ENCODE data around the gene INA. TPM values are rescaled to one million over a fixed set of nuclear protein-coding genes. Genes with fewer than 3 reads are reported as not detected.

The INA gene
- total RNA-seq, 1 experiment from 2014 or later = 0.52 TPM

DNA sequence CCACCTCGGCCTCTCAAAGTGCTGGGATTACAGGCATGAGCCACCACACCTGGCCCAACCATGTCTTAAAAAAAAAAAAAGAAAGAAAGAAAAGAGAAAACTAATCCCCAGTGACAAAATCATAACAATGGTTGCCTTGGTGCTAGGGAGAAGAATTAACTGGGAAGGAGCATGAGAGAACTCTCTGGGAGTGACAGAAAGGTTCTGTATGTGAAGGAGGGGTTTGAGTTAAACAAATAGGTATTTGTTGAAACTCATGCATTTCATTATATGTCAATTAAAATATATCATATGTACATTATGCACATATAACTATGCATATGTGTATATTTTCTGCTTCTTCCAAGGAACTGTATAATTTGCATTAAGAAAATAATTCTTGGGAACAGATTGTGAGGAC, 33.3 kb downstream of the INA start:
- Mint-ChIP-seq H3K27ac (ENCODE audit: unreplicated experiment) (peak overlapping the region; percentile 63), H3K9me3 (ENCODE audit: unreplicated experiment) (no peaks in the 10 kb centered on the region), H3K27me3 (ENCODE audit: insufficient read depth, unreplicated experiment) (no peaks in the 10 kb centered on the region), H3K36me3 (ENCODE audit: insufficient read depth, unreplicated experiment) (peaks cover 74% of the 10 kb centered on the region), H3K4me3 (ENCODE audit: unreplicated experiment) (no peak overlapping the region), H3K4me1 (ENCODE audit: low read depth, unreplicated experiment) (no peaks in the 10 kb centered on the region)
- TF ChIP-seq, protein P1, sequence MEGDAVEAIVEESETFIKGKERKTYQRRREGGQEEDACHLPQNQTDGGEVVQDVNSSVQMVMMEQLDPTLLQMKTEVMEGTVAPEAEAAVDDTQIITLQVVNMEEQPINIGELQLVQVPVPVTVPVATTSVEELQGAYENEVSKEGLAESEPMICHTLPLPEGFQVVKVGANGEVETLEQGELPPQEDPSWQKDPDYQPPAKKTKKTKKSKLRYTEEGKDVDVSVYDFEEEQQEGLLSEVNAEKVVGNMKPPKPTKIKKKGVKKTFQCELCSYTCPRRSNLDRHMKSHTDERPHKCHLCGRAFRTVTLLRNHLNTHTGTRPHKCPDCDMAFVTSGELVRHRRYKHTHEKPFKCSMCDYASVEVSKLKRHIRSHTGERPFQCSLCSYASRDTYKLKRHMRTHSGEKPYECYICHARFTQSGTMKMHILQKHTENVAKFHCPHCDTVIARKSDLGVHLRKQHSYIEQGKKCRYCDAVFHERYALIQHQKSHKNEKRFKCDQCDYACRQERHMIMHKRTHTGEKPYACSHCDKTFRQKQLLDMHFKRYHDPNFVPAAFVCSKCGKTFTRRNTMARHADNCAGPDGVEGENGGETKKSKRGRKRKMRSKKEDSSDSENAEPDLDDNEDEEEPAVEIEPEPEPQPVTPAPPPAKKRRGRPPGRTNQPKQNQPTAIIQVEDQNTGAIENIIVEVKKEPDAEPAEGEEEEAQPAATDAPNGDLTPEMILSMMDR (IDR thresholded peaks at IDR 0.05; ENCODE audit: insufficient read depth in 1 of 2, low read depth in 1 of 2, low read length in 1 of 2, severe bottlenecking in 1 of 2, unreplicated experiment in 1 of 2) = no peak
- no peaks in the 10 kb centered on the region for H3K27me3 ChIP-seq (replicated peaks; ENCODE audit: control insufficient read depth, insufficient read depth, low read length)
- ChIA-PET POLR2A (no interaction called here), CTCF (no interaction called here)
- no peak overlapping the region for H3K4me3 ChIP-seq (ENCODE audit: low read depth, low read length)
- DNase-seq = no peak
- no TSS peak for BruUV-seq (replicated peaks)
- intact Hi-C loops (cut with micrococcal nuclease; ENCODE audit: unreplicated experiment) = no loop called here
- H3K4me1 ChIP-seq = no peaks in the 10 kb centered on the region
- no peaks in the 10 kb centered on the region; the same call in 1 of the 2 replicates for H3K36me3 ChIP-seq (ENCODE audit: control insufficient read depth, insufficient read depth, low read length)
- no peaks in the 10 kb centered on the region for H3K9me3 ChIP-seq

DNA sequence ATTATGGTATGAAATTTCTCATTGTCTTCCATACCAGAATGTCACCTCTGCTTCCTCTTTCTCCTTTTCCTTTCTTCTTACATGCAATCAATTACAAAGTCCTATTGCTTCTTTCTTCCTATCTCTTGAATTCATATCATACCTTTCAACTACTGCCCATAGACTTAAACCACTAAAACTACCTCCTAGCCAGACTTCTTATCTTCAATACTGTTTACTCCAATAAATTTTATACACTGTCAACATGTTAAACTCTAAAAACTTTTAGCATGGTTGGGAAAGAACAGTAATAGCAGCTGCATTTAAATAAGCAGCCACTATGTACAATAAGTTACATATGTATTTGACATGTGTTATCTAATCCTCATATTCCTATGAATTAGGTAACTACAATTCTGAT, 39.1 kb downstream of the INA start:
- TF ChIP-seq, protein P1 (IDR thresholded peaks at IDR 0.05; ENCODE audit: insufficient read depth in 1 of 2, low read depth in 1 of 2, low read length in 1 of 2, severe bottlenecking in 1 of 2, unreplicated experiment in 1 of 2) = no peak
- Mint-ChIP-seq H3K27ac (ENCODE audit: unreplicated experiment) (no peak overlapping the region), H3K27me3 (ENCODE audit: insufficient read depth, unreplicated experiment) (no peaks in the 10 kb centered on the region), H3K4me1 (ENCODE audit: low read depth, unreplicated experiment) (peaks cover 7% of the 10 kb centered on the region), H3K4me3 (ENCODE audit: unreplicated experiment) (no peak overlapping the region), H3K9me3 (ENCODE audit: unreplicated experiment) (no peaks in the 10 kb centered on the region), H3K36me3 (ENCODE audit: insufficient read depth, unreplicated experiment) (peaks cover 60% of the 10 kb centered on the region)
- Histone ChIP-seq H3K4me3 (ENCODE audit: low read depth, low read length) (no peak overlapping the region), H3K36me3 (ENCODE audit: control insufficient read depth, insufficient read depth, low read length) (no peaks in the 10 kb centered on the region), H3K4me1 (no peaks in the 10 kb centered on the region), H3K27me3 (replicated peaks; ENCODE audit: control insufficient read depth, insufficient read depth, low read length) (no peaks in the 10 kb centered on the region), H3K9me3 (no peaks in the 10 kb centered on the region)
- CTCF ChIA-PET = no interaction called here
- POLR2A ChIA-PET = no interaction called here
- intact Hi-C loops (cut with micrococcal nuclease; ENCODE audit: unreplicated experiment) = no loop called here
- BruUV-seq (replicated peaks) = no TSS peak
- no peak for DNase-seq

DNA sequence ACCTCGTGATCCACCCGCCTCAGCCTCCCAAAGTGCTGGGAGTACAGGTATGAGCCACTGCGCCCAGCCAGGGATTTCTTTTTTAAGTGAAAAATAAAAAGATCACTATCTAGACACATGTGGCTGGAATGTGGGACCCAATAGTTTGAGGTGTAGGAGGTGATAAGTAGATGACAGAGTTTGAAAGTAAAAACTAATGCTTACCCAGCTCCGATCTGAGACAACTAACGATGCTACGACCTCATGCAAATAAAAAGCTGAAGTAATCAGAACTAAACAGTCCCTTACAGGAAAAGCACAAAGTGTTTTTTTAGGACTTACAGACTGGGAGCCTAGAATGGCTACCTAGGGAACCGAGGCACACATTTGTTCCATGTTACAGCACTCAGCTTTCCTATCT, 51.0 kb downstream of the INA start:
- POLR2A ChIA-PET = no interaction called here
- DNase-seq = no peak

More for the DNA sequence above, 51.0 kb downstream of the INA start:
- CTCF ChIA-PET = no interaction called here
- intact Hi-C loops (cut with micrococcal nuclease; ENCODE audit: unreplicated experiment) = no loop called here
- H3K27me3 ChIP-seq (replicated peaks; ENCODE audit: control insufficient read depth, insufficient read depth, low read length) = no peaks in the 10 kb centered on the region
- H3K36me3 ChIP-seq (ENCODE audit: control insufficient read depth, insufficient read depth, low read length) = peaks cover 4% of the 10 kb centered on the region
- no peaks in the 10 kb centered on the region for H3K9me3 Mint-ChIP-seq (ENCODE audit: unreplicated experiment)
- no peak overlapping the region for H3K4me3 ChIP-seq (ENCODE audit: low read depth, low read length)
- TF ChIP-seq, protein P1 (IDR thresholded peaks at IDR 0.05; ENCODE audit: insufficient read depth in 1 of 2, low read depth in 1 of 2, low read length in 1 of 2, severe bottlenecking in 1 of 2, unreplicated experiment in 1 of 2) = no peak
- BruUV-seq (replicated peaks) = no TSS peak
- no peaks in the 10 kb centered on the region for H3K4me1 ChIP-seq
- H3K4me3 Mint-ChIP-seq (ENCODE audit: unreplicated experiment) = no peak overlapping the region
- no peaks in the 10 kb centered on the region for H3K9me3 ChIP-seq
- no peaks in the 10 kb centered on the region for H3K27me3 Mint-ChIP-seq (ENCODE audit: insufficient read depth, unreplicated experiment)
- H3K36me3 Mint-ChIP-seq (ENCODE audit: insufficient read depth, unreplicated experiment) = peaks cover 74% of the 10 kb centered on the region
- no peak overlapping the region for H3K27ac Mint-ChIP-seq (ENCODE audit: unreplicated experiment)
- no peaks in the 10 kb centered on the region for H3K4me1 Mint-ChIP-seq (ENCODE audit: low read depth, unreplicated experiment)

Data from Caco-2 (cell line).